Measurements from ENCODE around the gene IKZF2.

GRCh38 chr2:212968284-212969081 lies 182.9 kb downstream of the IKZF2 start:
- TF ChIP-seq, protein P1, sequence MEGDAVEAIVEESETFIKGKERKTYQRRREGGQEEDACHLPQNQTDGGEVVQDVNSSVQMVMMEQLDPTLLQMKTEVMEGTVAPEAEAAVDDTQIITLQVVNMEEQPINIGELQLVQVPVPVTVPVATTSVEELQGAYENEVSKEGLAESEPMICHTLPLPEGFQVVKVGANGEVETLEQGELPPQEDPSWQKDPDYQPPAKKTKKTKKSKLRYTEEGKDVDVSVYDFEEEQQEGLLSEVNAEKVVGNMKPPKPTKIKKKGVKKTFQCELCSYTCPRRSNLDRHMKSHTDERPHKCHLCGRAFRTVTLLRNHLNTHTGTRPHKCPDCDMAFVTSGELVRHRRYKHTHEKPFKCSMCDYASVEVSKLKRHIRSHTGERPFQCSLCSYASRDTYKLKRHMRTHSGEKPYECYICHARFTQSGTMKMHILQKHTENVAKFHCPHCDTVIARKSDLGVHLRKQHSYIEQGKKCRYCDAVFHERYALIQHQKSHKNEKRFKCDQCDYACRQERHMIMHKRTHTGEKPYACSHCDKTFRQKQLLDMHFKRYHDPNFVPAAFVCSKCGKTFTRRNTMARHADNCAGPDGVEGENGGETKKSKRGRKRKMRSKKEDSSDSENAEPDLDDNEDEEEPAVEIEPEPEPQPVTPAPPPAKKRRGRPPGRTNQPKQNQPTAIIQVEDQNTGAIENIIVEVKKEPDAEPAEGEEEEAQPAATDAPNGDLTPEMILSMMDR (IDR thresholded peaks at IDR 0.05; ENCODE audit: low read depth, low read length, missing input control), result no peak
- TF ChIP-seq JUND (IDR thresholded peaks at IDR 0.05) (no peak), ATF3 (IDR thresholded peaks at IDR 0.05) (no peak), GABPA (IDR thresholded peaks at IDR 0.05 in 1 of 2, conservative IDR thresholded peaks at IDR 0.05 in 1 of 2) (no peak), RXRA (IDR thresholded peaks at IDR 0.05) (no peak), NR2F2 (IDR thresholded peaks at IDR 0.05) (no peak), ZBTB33 (IDR thresholded peaks at IDR 0.05) (no peak), YY1 (IDR thresholded peaks at IDR 0.05) (no peak)
- TF ChIP-seq, protein P2, sequence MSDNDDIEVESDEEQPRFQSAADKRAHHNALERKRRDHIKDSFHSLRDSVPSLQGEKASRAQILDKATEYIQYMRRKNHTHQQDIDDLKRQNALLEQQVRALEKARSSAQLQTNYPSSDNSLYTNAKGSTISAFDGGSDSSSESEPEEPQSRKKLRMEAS (IDR thresholded peaks at IDR 0.05), result no peak
